EL (cell line): ENCODE measurements around the gene KRT23.
A peak's percentile ranks its signal among the peaks of the same experiment; 100 is the strongest.
"Not testable (repeated sequence)": the region's sequence is repeated elsewhere in the genome, so short reads cannot be mapped to it uniquely, and the experiment has no call there.

Source experiments
- DNase-seq: peaks from one replicate; pipeline ENCODE4 v3.0.0-alpha.2; 2016

The KRT23 gene

GRCh38 chr17:40949418-40949817 is 12.0 kb upstream of the KRT23 start:
- DNase-seq, result no peak

GRCh38 chr17:40947929-40948328 is 10.5 kb upstream of the KRT23 start:
- DNase-seq, result no peak

GRCh38 chr17:40945414-40945813 is 8.0 kb upstream of the KRT23 start:
- DNase-seq, result no peak

- DNase-seq, result no peak
Observed at GRCh38 chr17:40944531-40944930, 7.1 kb upstream of the KRT23 start.

- DNase-seq, result no peak
Observed at GRCh38 chr17:40942553-40942952, 5.1 kb upstream of the KRT23 start.

GRCh38 chr17:40940266-40940665 is 2.8 kb upstream of the KRT23 start:
- no peak for DNase-seq

- DNase-seq, result no peak
Observed at GRCh38 chr17:40938981-40939380, 1.5 kb upstream of the KRT23 start.

GRCh38 chr17:40936976-40937375 is 470 bp downstream of the KRT23 start:
- DNase-seq, result no peak

- DNase-seq, result no peak
Observed at GRCh38 chr17:40936437-40936971, 942 bp downstream of the KRT23 start.

GRCh38 chr17:40935624-40936023 is 1.8 kb downstream of the KRT23 start:
- no peak for DNase-seq

- no peak for DNase-seq
Observed at GRCh38 chr17:40932608-40933007, 4.8 kb downstream of the KRT23 start.

GRCh38 chr17:40931311-40931710 is 6.1 kb downstream of the KRT23 start:
- no peak for DNase-seq

GRCh38 chr17:40926341-40926740 is 11.1 kb downstream of the KRT23 start:
- no peak for DNase-seq

GRCh38 chr17:40922239-40922638 is 15.2 kb downstream of the KRT23 start:
- peak; percentile 88 for DNase-seq

- DNase-seq, result no peak
Observed at GRCh38 chr17:40921026-40921425, 16.4 kb downstream of the KRT23 start.

GRCh38 chr17:40917116-40917515 is 20.3 kb downstream of the KRT23 start:
- DNase-seq, result not testable (repeated sequence)

- DNase-seq, result peak; percentile 12
Observed at GRCh38 chr17:40916366-40916765, 21.1 kb downstream of the KRT23 start.

- peak; percentile 80 for DNase-seq
Observed at GRCh38 chr17:40915721-40916256, 21.7 kb downstream of the KRT23 start.

GRCh38 chr17:40915199-40915661 is 22.2 kb downstream of the KRT23 start:
- peak; percentile 97 for DNase-seq

- DNase-seq, result no peak
Observed at GRCh38 chr17:40914075-40914855, 23.2 kb downstream of the KRT23 start.

GRCh38 chr17:40912486-40913210 is 24.8 kb downstream of the KRT23 start:
- DNase-seq, result no peak

- DNase-seq, result peak; percentile 61
Observed at GRCh38 chr17:40910441-40910841, 27.0 kb downstream of the KRT23 start.

GRCh38 chr17:40909755-40910154 is 27.7 kb downstream of the KRT23 start:
- DNase-seq, result peak; percentile 81

GRCh38 chr17:40909351-40909750 is 28.1 kb downstream of the KRT23 start:
- DNase-seq, result peak; percentile 98
